Panc1 (cell line): ENCODE data around the gene NUP188. TPM values are rescaled to one million over a fixed set of nuclear protein-coding genes. Genes with fewer than 3 reads are reported as not detected.

Source experiments
- ATAC-seq: fragments of 200-7000 bp; cut with Tn5 transposase; 2 replicates; pipeline ENCODE4 v1.9.1; 2020; ENCODE audit warnings: mild to moderate bottlenecking, moderate library complexity
- BruUV-seq: library from RNA; stranded (reverse); fragments of 400-500 nt; replicated peaks from 2 replicates; lab custom pipeline; 2021; lab: Mats Ljungman, UMichigan
- CTCF ChIA-PET: fragments of 300-600 bp; sonication (Branson Sonifier 250); formaldehyde crosslinking; loops from one replicate; lab custom pipeline; 2022; ENCODE audit warnings: antibody characterized with exemption; lab: Charles Lee
- POLR2A ChIA-PET: fragments of 300-600 bp; sonication (Branson Sonifier 250); formaldehyde crosslinking; loops from one replicate; lab custom pipeline; 2022; ENCODE audit warnings: antibody characterized with exemption; lab: Charles Lee
- DNase-seq: peaks from one replicate; pipeline ENCODE4 v3.0.0-alpha.2; 2010; ENCODE audit warnings: low read depth, low spot score
- H3K27ac ChIP-seq: 2 replicates; pipeline ENCODE4 v1.5.1; 2011; ENCODE audit warnings: mild to moderate bottlenecking, low read length, inconsistent platforms
- H3K27me3 ChIP-seq: fragments of 200-500 bp; sonication (Bioruptor generic); 2 replicates; pipeline ENCODE4 v1.6.0; 2014; ENCODE audit warnings: low read length, inconsistent platforms; ENCODE audit not compliant: control insufficient read depth, insufficient read depth
- H3K36me3 ChIP-seq: fragments of 200-500 bp; sonication (Bioruptor generic); 2 replicates; pipeline ENCODE4 v1.5.1; 2014; ENCODE audit warnings: inconsistent platforms, mild to moderate bottlenecking, low read length, moderate library complexity; ENCODE audit not compliant: control insufficient read depth, insufficient read depth
- H3K4me1 ChIP-seq: 2 replicates; pipeline ENCODE4 v1.5.1; 2011; ENCODE audit warnings: inconsistent platforms, mild to moderate bottlenecking, low read length, moderate library complexity; ENCODE audit not compliant: control insufficient read depth, insufficient read depth
- H3K4me3 ChIP-seq, 2 experiments: 2 replicates each; pipeline ENCODE4 v1.5.1; 2011 to 2012; ENCODE audit warnings: low read depth in 2 of 2, low read length in 2 of 2, mild to moderate bottlenecking in 2 of 2, inconsistent platforms in 1 of 2, moderate library complexity in 1 of 2
- H3K9me3 ChIP-seq: fragments of 200-500 bp; sonication (Bioruptor generic); 2 replicates; pipeline ENCODE4 v1.5.1; 2014; ENCODE audit warnings: low read depth, mild to moderate bottlenecking, inconsistent platforms, low read length, moderate library complexity; ENCODE audit not compliant: control insufficient read depth, insufficient read depth
- POLR2AphosphoS5 ChIP-seq: IDR thresholded peaks from 2 replicates; pipeline ENCODE4 v1.6.1; 2012; ENCODE audit warnings: mild to moderate bottlenecking, low read depth, low read length, moderate library complexity
- SIN3A ChIP-seq: IDR thresholded peaks from 2 replicates; pipeline ENCODE4 v1.6.1; 2012; ENCODE audit warnings: low read depth, mild to moderate bottlenecking, low read length, moderate library complexity, borderline replicate concordance; ENCODE audit not compliant: insufficient read depth
- TCF7L2 ChIP-seq: IDR thresholded peaks from 2 replicates; pipeline ENCODE4 v1.6.1; 2011; ENCODE audit warnings: mild to moderate bottlenecking, low read depth, low read length, inconsistent platforms
- in situ Hi-C: cut with HindIII; loops from 2 replicates; pipeline ENCODE4 v1.10.0; 2016; ENCODE audit warnings: low sequenced_read_pairs, low pct_unique_long_range_greater_than_20kb
- intact Hi-C: fragments of 100-400 bp; cut with micrococcal nuclease; formaldehyde crosslinking; loops from one replicate; pipeline ENCODE4 v1.10.0; 2022; ENCODE audit not compliant: unreplicated experiment
- total RNA-seq: library from RNA; stranded (reverse); gene quantifications from one replicate; pipeline ENCODE4 v1.2.1, GENCODE V29; 2021; ENCODE audit not compliant: unreplicated experiment
- TF ChIP-seq, protein P1 (sequence below): fragments of 450-650 bp; IDR thresholded peaks from 2 replicates; pipeline ENCODE4 v1.5.1; 2017; ENCODE audit warnings: mild to moderate bottlenecking
- TF ChIP-seq, protein P2 (sequence below), 2 experiments: IDR thresholded peaks; 2 replicates each; pipeline ENCODE4 v1.6.1; 2011 to 2012; ENCODE audit warnings: low read depth in 2 of 2, control low read depth in 1 of 2, low read length in 1 of 2, mild to moderate bottlenecking in 1 of 2, moderate library complexity in 1 of 2; ENCODE audit not compliant: insufficient read depth in 1 of 2

Gene NUP188
- total RNA-seq, 1 experiment from 2014 or later = 69.9 TPM

DNA sequence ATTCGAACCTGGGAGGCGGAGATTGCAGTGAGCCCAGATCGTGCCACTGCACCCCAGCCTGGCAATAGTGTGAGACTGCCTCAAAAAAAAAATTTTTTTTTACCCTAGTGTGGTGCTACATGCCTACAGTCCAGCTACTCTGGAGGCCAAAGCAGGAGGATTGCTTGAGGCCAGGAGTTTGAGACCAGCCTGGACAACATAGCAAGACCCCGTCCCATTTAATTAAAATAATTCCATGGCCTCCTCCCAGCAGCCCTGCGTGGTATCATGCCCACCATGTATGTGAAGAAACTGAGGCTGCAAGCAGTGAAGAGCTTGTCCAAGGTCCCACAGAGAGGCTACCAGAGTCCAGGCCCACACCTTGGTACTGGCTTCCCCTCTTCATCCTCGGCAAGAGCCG is 46.1 kb upstream of the NUP188 start:
- CTCF ChIA-PET = no interaction called here
- H3K36me3 ChIP-seq = no peaks in the 10 kb centered on the region
- POLR2A ChIA-PET = no interaction called here

DNA sequence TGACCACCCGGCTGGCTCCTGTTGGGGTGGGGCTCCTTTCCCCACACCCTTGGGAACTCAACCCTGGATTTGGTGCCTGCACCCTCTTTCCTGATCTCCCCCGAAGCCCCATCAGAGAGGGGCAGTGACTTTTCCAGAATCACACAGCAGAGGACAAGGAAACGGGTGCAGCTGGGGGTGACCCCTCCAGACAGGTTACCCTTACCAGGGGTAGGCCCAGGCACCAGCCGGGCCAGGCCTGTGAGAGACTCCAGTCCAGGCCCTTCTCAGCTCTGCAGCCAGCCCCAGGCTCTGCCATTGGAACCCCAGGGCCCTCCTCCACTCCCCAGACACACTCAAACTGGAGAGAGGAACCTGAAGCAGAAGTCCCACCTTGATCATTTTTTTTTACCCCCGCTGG is 45.7 kb upstream of the NUP188 start:
- H3K27ac ChIP-seq = no peak overlapping the region
- intact Hi-C loops = no loop called here
- POLR2A ChIA-PET = interaction anchor here (0.7 kb wide), 1 partner anchor 13 kb away, joined by 4 read pairs; no protein-coding TSS in a partner anchor
- H3K9me3 ChIP-seq = no peaks in the 10 kb centered on the region
- H3K36me3 ChIP-seq = no peaks in the 10 kb centered on the region
- ATAC-seq (no peak), DNase-seq (no peak)
- CTCF ChIA-PET = no interaction called here
- no peaks in the 10 kb centered on the region for H3K4me1 ChIP-seq
- H3K4me3 ChIP-seq = no peak overlapping the region
- TF ChIP-seq, protein P1, sequence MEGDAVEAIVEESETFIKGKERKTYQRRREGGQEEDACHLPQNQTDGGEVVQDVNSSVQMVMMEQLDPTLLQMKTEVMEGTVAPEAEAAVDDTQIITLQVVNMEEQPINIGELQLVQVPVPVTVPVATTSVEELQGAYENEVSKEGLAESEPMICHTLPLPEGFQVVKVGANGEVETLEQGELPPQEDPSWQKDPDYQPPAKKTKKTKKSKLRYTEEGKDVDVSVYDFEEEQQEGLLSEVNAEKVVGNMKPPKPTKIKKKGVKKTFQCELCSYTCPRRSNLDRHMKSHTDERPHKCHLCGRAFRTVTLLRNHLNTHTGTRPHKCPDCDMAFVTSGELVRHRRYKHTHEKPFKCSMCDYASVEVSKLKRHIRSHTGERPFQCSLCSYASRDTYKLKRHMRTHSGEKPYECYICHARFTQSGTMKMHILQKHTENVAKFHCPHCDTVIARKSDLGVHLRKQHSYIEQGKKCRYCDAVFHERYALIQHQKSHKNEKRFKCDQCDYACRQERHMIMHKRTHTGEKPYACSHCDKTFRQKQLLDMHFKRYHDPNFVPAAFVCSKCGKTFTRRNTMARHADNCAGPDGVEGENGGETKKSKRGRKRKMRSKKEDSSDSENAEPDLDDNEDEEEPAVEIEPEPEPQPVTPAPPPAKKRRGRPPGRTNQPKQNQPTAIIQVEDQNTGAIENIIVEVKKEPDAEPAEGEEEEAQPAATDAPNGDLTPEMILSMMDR = no peak
- TF ChIP-seq TCF7L2 (no peak), POLR2AphosphoS5 (no peak), SIN3A (no peak)
- TF ChIP-seq, protein P2, sequence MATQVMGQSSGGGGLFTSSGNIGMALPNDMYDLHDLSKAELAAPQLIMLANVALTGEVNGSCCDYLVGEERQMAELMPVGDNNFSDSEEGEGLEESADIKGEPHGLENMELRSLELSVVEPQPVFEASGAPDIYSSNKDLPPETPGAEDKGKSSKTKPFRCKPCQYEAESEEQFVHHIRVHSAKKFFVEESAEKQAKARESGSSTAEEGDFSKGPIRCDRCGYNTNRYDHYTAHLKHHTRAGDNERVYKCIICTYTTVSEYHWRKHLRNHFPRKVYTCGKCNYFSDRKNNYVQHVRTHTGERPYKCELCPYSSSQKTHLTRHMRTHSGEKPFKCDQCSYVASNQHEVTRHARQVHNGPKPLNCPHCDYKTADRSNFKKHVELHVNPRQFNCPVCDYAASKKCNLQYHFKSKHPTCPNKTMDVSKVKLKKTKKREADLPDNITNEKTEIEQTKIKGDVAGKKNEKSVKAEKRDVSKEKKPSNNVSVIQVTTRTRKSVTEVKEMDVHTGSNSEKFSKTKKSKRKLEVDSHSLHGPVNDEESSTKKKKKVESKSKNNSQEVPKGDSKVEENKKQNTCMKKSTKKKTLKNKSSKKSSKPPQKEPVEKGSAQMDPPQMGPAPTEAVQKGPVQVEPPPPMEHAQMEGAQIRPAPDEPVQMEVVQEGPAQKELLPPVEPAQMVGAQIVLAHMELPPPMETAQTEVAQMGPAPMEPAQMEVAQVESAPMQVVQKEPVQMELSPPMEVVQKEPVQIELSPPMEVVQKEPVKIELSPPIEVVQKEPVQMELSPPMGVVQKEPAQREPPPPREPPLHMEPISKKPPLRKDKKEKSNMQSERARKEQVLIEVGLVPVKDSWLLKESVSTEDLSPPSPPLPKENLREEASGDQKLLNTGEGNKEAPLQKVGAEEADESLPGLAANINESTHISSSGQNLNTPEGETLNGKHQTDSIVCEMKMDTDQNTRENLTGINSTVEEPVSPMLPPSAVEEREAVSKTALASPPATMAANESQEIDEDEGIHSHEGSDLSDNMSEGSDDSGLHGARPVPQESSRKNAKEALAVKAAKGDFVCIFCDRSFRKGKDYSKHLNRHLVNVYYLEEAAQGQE (IDR thresholded peaks at IDR 0.05; ENCODE audit: insufficient read depth in 1 of 2, low read depth in 2 of 2, low read length in 1 of 2) = no peak
- no peaks in the 10 kb centered on the region for H3K27me3 ChIP-seq
- BruUV-seq = no TSS peak
- in situ Hi-C loops = no loop called here

More for the DNA sequence above, 46.1 kb upstream of the NUP188 start:
- no peaks in the 10 kb centered on the region for H3K9me3 ChIP-seq
- intact Hi-C loops = no loop called here
- H3K27ac ChIP-seq = no peak overlapping the region
- DNase-seq (no peak), ATAC-seq (no peak)
- no TSS peak for BruUV-seq
- H3K4me1 ChIP-seq = no peaks in the 10 kb centered on the region
- no peak overlapping the region for H3K4me3 ChIP-seq
- TF ChIP-seq, protein P2 (IDR thresholded peaks at IDR 0.05; ENCODE audit: insufficient read depth in 1 of 2, low read depth in 2 of 2, low read length in 1 of 2) = no peak
- TF ChIP-seq, protein P1 = no peak
- TF ChIP-seq TCF7L2 (no peak), SIN3A (no peak), POLR2AphosphoS5 (no peak)
- H3K27me3 ChIP-seq = no peaks in the 10 kb centered on the region
- in situ Hi-C loops = no loop called here
